ENCODE measurements around the gene HDAC10.

GRCh38 chr22:50232481-50233151 is 18.4 kb downstream of the HDAC10 start:
- TF ChIP-seq, protein P1, sequence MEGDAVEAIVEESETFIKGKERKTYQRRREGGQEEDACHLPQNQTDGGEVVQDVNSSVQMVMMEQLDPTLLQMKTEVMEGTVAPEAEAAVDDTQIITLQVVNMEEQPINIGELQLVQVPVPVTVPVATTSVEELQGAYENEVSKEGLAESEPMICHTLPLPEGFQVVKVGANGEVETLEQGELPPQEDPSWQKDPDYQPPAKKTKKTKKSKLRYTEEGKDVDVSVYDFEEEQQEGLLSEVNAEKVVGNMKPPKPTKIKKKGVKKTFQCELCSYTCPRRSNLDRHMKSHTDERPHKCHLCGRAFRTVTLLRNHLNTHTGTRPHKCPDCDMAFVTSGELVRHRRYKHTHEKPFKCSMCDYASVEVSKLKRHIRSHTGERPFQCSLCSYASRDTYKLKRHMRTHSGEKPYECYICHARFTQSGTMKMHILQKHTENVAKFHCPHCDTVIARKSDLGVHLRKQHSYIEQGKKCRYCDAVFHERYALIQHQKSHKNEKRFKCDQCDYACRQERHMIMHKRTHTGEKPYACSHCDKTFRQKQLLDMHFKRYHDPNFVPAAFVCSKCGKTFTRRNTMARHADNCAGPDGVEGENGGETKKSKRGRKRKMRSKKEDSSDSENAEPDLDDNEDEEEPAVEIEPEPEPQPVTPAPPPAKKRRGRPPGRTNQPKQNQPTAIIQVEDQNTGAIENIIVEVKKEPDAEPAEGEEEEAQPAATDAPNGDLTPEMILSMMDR (IDR thresholded peaks at IDR 0.05): no peak
- no peak for TF ChIP-seq EP300 (IDR thresholded peaks at IDR 0.05; ENCODE audit: low read depth)
